ENCODE measurements around the gene AQP11. TPM values are rescaled to one million over a fixed set of nuclear protein-coding genes. Genes with fewer than 3 reads are reported as not detected.
"Not testable (repeated sequence)": the region's sequence is repeated elsewhere in the genome, so short reads cannot be mapped to it uniquely, and the experiment has no call there.

The AQP11 gene
- total RNA-seq, 1 experiment from 2014 or later = 1.5 TPM

DNA sequence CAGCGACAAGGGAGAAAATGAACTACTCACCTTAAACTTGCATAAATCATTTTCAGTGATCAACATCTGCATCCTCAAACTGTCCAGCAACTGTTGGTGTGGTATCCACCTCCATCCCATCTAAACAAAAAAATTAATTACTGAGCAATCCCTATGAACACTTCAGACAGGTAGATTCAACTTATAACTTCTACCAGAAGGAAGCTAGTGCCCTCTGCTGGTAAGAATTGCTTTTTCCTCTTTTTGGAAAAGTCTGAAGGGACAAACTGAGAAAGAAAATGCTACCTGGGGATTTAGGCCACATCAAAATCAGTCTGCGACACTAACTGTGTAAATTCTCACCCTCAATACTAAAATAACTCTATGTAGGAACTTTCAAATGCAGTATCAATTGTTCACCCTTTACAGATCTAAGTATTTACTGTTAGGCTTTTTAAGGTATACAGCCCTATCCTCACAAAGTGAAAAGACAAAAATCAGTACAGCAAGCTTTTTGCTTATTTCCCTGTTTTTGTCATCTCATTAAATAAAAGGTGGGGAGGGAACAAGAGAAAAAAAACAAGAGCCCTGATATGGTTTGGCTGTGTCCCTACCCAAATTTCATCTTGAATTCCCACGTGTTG, 29.9 kb downstream of the AQP11 start:
- peak; percentile 19 to 62 for DNase-seq
- no peaks in the 10 kb centered on the region for H3K4me1 ChIP-seq
- no peaks in the 10 kb centered on the region for H3K9me3 ChIP-seq (replicated peaks)
- H3K27ac ChIP-seq = no peak overlapping the region
- peaks cover 51% of the 10 kb centered on the region for H3K36me3 ChIP-seq
- no peaks in the 10 kb centered on the region for H3K27me3 ChIP-seq
- H3K4me3 ChIP-seq = no peak overlapping the region

DNA sequence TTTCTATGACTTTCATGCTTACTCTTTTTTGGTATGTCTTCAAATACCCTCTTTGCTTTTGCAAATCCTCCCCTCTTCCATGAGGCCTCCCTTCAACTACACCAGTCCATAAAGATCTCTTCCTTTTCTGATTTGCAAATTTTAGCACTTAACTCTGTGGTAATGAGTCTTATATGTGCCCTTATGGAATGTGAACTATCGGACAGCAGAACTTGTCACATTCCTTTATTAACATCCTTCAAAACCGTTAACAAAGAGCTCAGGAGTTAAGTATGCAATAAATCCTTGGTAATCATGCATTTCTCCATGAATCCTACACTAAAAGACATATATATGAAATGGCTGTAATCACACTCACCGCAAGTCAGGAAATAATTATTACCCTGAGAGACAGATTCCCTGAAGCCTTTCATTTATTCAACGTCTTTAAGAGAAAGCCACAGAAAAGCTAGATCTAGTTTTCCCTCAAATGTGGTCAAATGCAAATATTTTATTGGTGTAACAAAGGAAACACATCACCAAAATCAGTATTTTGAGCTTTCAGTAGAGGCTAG, 40.5 kb downstream of the AQP11 start:
- H3K9me3 ChIP-seq (replicated peaks) = no peaks in the 10 kb centered on the region
- peaks cover 31% of the 10 kb centered on the region for H3K36me3 ChIP-seq
- H3K27me3 ChIP-seq = no peaks in the 10 kb centered on the region
- H3K4me1 ChIP-seq = no peaks in the 10 kb centered on the region
- no peak for DNase-seq
- no peak overlapping the region for H3K4me3 ChIP-seq
- H3K27ac ChIP-seq = no peak overlapping the region

DNA sequence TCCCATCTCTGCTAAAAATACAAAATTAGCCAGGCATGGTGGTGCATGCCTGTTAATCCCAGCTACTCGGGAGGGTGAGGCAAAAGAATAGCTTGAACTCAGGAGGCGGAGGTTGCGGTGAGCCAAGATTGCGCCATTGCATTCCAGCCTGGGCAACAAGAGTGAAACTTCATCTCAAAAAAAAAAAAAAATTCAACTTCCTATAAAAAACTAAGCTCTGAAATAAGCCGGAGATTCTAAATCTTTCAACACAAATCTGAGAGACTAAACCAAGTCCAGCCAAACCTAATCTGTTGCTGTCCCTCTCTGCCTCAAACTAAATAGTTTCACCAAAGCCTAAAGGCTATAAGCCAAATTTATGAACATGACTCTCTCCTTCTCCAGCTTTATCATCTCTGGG, 44.2 kb downstream of the AQP11 start:
- not testable (repeated sequence) for H3K27ac ChIP-seq; H3K9me3 ChIP-seq (replicated peaks); H3K4me1 ChIP-seq; H3K27me3 ChIP-seq; H3K4me3 ChIP-seq; DNase-seq
- peaks cover 23% of the 10 kb centered on the region for H3K36me3 ChIP-seq

DNA sequence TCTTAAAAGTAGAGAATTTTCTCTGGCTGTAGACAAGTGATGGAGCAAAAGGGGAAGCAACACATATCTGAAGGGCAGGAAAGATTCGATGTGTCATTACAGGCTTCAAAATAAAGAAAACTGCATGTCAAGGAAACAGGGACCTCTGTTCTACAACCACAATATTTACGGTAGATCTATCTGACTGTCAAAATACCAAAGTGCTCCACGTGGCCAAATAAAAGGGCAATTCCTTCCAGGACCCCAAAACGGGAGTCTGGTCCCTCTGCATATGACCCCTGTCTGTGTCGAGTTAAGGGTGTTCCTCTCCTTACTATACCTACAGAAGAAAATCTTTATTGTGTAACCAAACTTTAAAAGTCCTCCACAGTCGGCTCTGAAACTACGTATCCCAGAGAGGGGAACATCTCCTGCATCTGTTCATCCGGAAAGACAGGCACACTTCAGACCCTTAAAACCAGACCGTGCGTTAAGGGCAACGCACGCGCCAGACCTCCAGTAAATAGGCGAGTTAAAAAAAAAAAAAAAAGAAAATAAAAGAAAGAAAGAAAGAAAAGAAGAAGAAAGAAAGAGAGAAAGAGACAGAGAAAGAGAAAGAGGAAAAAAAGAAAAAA, 47.1 kb downstream of the AQP11 start:
- no peaks in the 10 kb centered on the region for H3K4me1 ChIP-seq
- no peaks in the 10 kb centered on the region for H3K9me3 ChIP-seq (replicated peaks)
- peak overlapping the region; percentile 64; the same call in 1 of the 2 replicates for H3K27ac ChIP-seq
- no peaks in the 10 kb centered on the region for H3K27me3 ChIP-seq
- DNase-seq = peak in 1 of 2 experiments; percentile 28
- peak overlapping the region; percentile 75 for H3K4me3 ChIP-seq
- peaks cover 16% of the 10 kb centered on the region for H3K36me3 ChIP-seq

DNA sequence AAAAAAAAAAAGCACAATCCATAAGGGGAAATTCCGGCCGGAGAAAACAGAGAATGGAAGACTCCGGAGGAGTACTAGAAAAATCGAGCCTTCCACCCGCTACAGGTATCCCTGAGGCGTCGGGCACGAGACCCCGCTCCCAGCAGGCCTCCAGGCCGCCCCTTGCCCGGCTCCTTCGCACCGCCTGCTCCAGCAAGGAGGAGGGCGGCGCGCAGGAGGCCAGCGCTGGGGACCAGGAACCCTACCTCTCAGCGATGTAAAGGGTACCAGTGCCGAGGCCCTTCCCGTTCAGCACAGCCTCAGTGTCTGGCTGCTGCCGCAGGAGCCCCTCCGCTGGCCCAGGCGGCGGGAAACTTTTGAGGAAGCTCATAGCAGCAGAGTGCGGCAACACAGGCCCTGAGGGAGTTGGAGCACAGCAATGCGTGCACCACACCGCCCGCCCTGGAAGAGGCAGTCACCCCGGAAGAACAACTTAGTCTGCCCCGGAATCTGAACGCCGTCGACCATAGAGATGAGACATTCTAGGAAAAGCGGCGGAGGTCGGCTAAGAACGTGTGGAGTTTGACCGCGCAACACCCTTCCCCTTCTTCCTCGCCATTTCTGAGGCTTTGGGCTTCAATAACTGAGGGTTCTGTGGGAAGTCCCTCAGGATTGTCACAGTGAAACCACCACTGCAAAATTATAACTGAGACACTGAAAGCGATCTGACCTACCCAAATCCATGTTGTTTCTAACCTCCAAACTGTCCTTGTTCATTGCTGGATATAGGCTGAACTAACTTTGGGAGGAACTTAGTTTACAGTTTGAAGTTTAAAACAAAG, 47.8 kb downstream of the AQP11 start, which contains the start of gene CLNS1A:
TSS of gene CLNS1A (minus strand) at position 450 of the 821 bp plus-strand sequence. CDS start at position 370, 80 bp downstream.
- peak; percentile 90 to 95 for DNase-seq
- peaks cover 10% of the 10 kb centered on the region for H3K36me3 ChIP-seq
- peak within 1 kb of the TSS; percentile 64 for H3K27ac ChIP-seq
- peak within 1 kb of the TSS; percentile 75 for H3K4me3 ChIP-seq
- no peaks in the 10 kb centered on the region for H3K27me3 ChIP-seq
- no peaks in the 10 kb centered on the region for H3K9me3 ChIP-seq (replicated peaks)
- H3K4me1 ChIP-seq = no peaks in the 10 kb centered on the region

DNA sequence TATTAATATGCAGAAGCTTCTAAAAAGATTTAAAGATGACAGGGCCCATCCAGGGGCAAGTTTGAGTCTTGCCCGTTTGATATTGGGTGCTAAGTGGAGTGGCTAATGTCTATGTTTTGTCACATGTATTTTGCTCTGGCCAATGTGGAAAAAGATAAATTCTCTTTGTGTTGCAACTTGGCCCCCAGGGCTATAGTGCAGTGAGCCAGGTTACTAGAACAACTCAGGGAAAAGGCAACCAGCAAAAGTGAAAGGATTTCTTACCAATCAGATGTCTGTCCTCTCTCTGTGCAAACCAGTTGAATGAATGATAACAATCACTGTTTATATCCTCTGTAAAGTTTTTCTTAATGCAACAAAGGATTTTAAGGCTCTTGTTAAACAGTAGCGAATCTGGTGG, 52.5 kb downstream of the AQP11 start:
- 0 out of 2 replicates have a peak, but pooled peaks cover 5% of the 10 kb centered on the region for H3K4me1 ChIP-seq
- H3K27ac ChIP-seq = no peak overlapping the region
- H3K9me3 ChIP-seq (replicated peaks) = no peaks in the 10 kb centered on the region
- H3K4me3 ChIP-seq = no peak overlapping the region
- no peaks in the 10 kb centered on the region for H3K36me3 ChIP-seq
- no peaks in the 10 kb centered on the region for H3K27me3 ChIP-seq
- no peak for DNase-seq

DNA sequence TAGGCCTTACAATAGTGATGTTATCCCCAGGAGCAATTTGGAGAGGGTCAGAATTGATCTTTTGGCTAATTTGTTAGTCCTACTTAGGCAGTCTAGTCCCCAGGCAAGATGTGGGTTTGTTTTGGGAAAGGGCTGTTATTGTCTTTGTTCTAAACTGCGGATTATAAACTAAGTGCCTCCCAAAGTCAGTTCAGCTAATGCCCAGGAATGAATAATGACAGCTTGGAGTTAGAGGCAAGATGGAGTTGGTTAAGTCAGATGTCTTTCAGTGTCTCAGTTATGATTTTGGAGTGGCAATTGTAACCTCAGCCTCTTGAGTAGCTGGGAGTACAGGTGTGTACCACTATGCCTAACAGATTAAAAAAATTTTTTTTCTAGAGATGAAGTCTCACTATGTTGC, 55.1 kb downstream of the AQP11 start:
- no peak for DNase-seq
- 0 out of 2 replicates have a peak, but pooled peaks cover 5% of the 10 kb centered on the region for H3K4me1 ChIP-seq

DNA sequence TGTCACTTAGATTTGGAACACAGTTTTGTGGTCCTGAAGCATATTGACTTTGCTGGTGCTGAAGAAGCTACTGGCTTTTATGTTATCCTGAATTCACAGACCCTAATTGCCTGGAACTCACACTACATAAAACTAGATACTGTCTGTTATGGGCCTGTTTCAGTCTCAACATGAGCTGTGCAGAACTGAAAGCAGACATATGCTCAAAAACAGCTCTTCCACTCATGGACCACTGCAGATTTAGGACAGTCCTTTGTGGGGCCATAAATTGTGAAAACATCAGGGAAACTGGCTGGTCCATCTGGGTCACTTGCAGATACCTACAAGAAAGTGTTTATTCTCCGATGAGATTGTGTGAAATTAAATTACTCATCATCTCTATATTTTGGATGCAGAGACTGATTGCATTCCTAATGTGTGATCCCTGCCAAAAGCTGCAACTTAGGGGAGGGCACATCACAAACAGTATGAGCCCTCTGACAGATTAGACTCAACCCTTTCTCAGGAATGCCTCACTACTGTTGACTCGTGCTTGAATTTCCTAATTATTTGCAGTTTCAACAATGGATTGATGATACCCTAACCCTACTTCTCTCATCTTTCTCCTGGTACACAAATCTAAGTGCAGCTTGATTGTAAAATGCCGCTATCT, 58.0 kb downstream of the AQP11 start:
- Histone ChIP-seq H3K27me3 (no peaks in the 10 kb centered on the region), H3K4me3 (no peak overlapping the region), H3K9me3 (replicated peaks) (no peaks in the 10 kb centered on the region), H3K36me3 (no peaks in the 10 kb centered on the region), H3K4me1 (0 out of 2 replicates have a peak, but pooled peaks cover 5% of the 10 kb centered on the region), H3K27ac (no peak overlapping the region)
- no peak for DNase-seq

More for the DNA sequence above, 55.1 kb downstream of the AQP11 start:
- no peaks in the 10 kb centered on the region for H3K36me3 ChIP-seq
- no peaks in the 10 kb centered on the region for H3K27me3 ChIP-seq
- no peak overlapping the region for H3K4me3 ChIP-seq
- H3K9me3 ChIP-seq (replicated peaks) = no peaks in the 10 kb centered on the region
- no peak overlapping the region for H3K27ac ChIP-seq

DNA sequence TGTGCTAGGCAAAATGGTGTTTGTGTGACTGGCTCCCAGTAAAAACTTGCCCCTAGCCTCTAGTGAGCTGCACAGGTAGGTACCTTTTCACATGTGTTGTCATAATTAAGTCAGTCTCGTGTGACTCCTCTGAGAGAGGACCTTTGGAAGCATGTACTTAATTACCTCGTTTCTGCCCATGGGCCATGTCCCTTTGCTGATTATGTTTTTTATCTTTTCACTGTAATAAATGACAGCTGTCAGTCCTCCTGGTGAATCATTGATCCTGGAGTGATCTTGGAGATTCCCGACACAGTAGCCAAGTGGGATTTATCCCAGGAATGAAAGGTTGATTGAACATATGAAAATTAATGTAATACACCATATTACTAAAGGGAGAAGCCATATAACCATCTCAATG, 60.4 kb downstream of the AQP11 start:
- H3K36me3 ChIP-seq = no peaks in the 10 kb centered on the region
- H3K27me3 ChIP-seq = no peaks in the 10 kb centered on the region
- DNase-seq = no peak
- no peaks in the 10 kb centered on the region for H3K9me3 ChIP-seq (replicated peaks)
- H3K4me3 ChIP-seq = no peak overlapping the region
- H3K4me1 ChIP-seq = no peaks in the 10 kb centered on the region
- no peak overlapping the region for H3K27ac ChIP-seq

DNA sequence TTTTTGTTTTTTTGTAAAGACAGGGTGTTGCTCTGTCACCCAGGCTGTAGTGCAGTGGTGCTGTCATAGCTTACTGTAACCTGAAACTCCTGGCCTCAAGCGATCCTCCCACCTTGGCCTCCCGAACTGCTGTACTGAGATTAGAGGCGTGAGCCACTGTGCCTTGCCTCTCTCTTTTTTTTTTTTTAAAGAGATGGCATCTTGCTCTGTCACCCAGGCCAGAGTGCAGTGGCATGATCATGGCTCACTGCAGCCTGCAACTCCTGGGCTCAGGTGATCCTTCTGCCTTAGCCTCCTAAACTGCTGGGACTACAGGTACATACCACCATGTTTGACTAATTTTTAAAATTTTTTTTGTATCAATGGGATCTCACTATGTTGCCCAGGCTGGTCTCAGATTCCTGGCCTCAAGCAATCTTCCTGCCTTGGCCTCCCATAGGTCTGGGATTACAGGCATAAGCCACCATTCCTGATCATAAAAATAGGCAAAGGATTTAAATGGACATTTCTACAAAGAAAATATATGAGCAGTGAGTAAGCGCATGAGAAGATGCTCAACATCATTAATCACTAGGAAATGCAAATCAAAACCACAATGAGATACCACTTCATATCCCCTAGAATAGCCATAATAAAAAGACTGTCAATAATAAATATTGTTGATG, 65.1 kb downstream of the AQP11 start:
- peak in 1 of 2 experiments; percentile 37 for DNase-seq

DNA sequence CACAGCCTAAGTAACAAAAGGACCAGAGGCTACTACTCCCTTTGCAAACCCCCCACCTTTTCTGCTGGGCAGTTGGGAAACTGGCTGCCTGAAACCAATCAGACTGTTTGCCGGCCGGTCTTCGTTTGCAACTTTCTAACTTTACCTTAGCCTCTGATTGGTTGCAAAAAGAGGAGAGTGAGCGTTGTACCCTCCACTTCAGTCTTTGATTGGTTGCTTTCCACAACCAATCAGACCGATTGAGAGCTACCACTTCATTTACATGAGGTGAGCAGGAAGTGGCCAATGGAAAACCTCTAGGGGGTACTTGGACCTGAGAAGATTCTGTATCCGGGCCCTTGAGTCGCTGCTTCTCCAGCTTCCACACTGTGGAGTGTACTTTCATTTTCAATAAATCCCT, 66.6 kb downstream of the AQP11 start:
- Histone ChIP-seq H3K36me3 (no peaks in the 10 kb centered on the region), H3K9me3 (replicated peaks) (no peaks in the 10 kb centered on the region), H3K4me1 (peaks cover 8% of the 10 kb centered on the region; the same call in 1 of the 2 replicates), H3K4me3 (no peak overlapping the region), H3K27me3 (no peaks in the 10 kb centered on the region), H3K27ac (no peak overlapping the region)
- no peak for DNase-seq

More for the DNA sequence above, 65.1 kb downstream of the AQP11 start:
- no peak overlapping the region for H3K27ac ChIP-seq
- no peaks in the 10 kb centered on the region for H3K36me3 ChIP-seq
- no peaks in the 10 kb centered on the region for H3K27me3 ChIP-seq
- H3K4me3 ChIP-seq = no peak overlapping the region
- no peaks in the 10 kb centered on the region for H3K9me3 ChIP-seq (replicated peaks)
- H3K4me1 ChIP-seq = peaks cover 8% of the 10 kb centered on the region; the same call in 1 of the 2 replicates

DNA sequence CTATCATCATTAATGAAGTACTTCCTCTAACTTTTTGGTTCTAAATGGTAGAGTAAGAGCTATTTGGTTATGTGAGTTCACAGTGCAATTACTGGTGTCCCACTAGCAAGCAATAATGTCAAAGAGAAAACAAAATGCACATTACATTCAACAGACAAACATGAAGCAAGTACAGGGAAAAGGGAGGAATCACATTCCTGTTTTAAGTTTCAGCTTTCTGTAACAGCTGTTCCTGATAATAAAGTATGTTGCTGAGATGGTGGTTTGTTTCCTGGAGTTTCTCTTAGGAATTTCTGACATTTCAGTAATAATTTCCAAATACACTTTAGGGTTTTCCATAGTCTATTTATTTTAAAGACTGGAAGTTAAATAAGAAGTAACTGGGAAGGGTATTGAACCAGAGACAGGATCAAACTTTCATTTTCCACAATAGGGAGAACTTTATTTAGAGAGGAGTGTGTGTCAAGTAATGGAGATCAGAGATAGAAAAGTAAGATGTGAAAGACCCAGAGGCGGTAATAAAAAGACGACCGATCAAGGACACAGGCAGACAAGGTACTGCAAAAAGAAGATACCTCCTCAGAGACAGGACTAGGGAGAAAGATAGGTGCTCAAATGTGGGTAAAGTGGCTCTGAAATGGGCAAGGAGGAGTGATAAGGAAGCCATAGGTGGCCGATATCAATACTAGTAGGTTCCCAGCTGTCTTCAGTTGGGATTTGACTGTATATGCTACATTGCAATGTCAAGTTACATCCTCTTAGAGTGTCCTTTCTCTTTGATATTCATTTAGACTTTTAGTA, 68.7 kb downstream of the AQP11 start:
- H3K27ac ChIP-seq = no peak overlapping the region
- H3K36me3 ChIP-seq = no peaks in the 10 kb centered on the region
- no peaks in the 10 kb centered on the region for H3K9me3 ChIP-seq (replicated peaks)
- no peak overlapping the region for H3K4me3 ChIP-seq
- H3K4me1 ChIP-seq = peaks cover 8% of the 10 kb centered on the region; the same call in 1 of the 2 replicates
- peak in 1 of 2 experiments; percentile 25 for DNase-seq
- no peaks in the 10 kb centered on the region for H3K27me3 ChIP-seq

All from SJCRH30 (cell line).